ENCODE data around the gene MRFAP1.
"Not testable (repeated sequence)": the region's sequence is repeated elsewhere in the genome, so short reads cannot be mapped to it uniquely, and the experiment has no call there.

Gene MRFAP1

GRCh38 chr4:6643141-6643847, 2.8 kb downstream of the MRFAP1 start:
- ChIA-PET CTCF (interaction anchor here (1.3 kb wide), 1 partner anchor 16 kb away, joined by 3 read pairs; no protein-coding TSS in a partner anchor), POLR2A (interaction anchor here (1.0 to 1.3 kb wide), 2 partner anchors 15 to 31 kb away, joined by 3 to 4 read pairs; a partner anchor contains a TSS)
- no peak for DNase-seq (ENCODE audit: extremely low spot score)
- TF ChIP-seq CTCF (IDR thresholded peaks at IDR 0.05; ENCODE audit: control extremely low read depth, extremely low read depth, low read depth, missing control alignments) = no peak

DNA sequence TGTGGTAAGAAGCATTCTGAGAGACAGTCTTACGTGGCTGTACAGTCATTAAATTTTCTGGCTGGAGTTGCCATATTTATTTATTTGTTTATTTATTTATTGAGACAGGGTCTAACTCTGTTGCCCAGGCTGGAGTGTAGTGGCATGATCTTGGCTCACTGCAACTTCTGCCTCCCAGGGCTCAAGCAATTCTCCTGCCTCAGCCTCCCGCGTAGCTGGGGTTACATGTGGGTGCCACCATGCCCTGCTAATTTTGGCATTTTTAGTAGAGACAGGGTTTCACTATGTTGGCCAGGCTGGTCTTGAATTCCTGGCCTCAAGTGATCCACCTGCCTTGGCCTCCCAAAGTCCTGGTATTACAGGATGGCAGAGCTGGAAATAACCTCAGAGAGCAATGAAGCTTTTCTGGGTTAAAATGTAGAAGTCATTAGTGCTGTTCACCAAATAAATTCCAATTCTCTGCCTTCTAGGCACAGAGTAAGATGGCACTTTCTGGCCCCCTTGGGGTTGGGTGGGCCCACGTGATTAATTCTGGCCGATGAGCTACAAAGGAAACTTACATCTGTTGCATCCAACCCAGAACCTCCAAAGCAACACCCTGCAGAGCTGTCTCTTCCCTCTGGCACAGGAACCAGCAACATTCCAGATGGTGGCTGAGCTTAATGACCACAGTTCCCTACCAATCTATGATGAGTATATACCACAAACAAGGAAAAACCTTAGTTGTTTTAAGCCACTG, 4.5 kb downstream of the MRFAP1 start:
- CTCF ChIA-PET = interaction anchor here (0.8 kb wide), 1 partner anchor 9 kb away, joined by 3 read pairs; no protein-coding TSS in a partner anchor
- TF ChIP-seq CTCF (IDR thresholded peaks at IDR 0.05; ENCODE audit: control extremely low read depth, extremely low read depth, low read depth, missing control alignments) = no peak
- DNase-seq (ENCODE audit: extremely low spot score) = no peak
- POLR2A ChIA-PET = no interaction called here

DNA sequence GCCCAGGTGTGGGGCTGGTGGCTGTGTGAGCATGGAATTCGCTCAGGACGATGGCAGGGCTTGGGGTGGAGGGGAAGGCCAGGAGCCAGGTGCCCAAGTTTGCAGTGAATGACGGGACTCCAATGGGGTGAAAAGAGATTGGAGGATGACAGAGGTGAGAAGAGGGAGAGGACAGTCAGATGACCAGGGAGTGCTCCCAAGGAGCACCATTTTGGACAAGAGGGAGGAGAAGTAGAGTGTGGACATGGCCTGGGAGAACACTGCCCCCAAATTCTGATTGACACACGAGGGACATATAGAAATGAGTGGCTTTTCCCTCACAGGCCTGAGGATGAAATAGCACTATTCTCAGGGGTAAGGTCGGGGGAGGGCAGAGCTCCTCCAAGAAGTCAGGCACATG, 6.7 kb downstream of the MRFAP1 start:
- CTCF ChIA-PET = no interaction called here
- POLR2A ChIA-PET = interaction anchor here (1.0 kb wide), 1 partner anchor 26 kb away, joined by 6 read pairs; no protein-coding TSS in a partner anchor
- no peak for TF ChIP-seq CTCF (IDR thresholded peaks at IDR 0.05; ENCODE audit: control extremely low read depth, extremely low read depth, low read depth, missing control alignments)
- no peak for DNase-seq (ENCODE audit: extremely low spot score)

GRCh38 chr4:6647582-6648230, 7.2 kb downstream of the MRFAP1 start:
- ChIA-PET POLR2A (interaction anchor here (1.0 kb wide), 1 partner anchor 26 kb away, joined by 6 read pairs; no protein-coding TSS in a partner anchor), CTCF (no interaction called here)
- no peak for TF ChIP-seq CTCF (IDR thresholded peaks at IDR 0.05; ENCODE audit: control extremely low read depth, extremely low read depth, low read depth, missing control alignments)
- DNase-seq (ENCODE audit: extremely low spot score) = no peak

DNA sequence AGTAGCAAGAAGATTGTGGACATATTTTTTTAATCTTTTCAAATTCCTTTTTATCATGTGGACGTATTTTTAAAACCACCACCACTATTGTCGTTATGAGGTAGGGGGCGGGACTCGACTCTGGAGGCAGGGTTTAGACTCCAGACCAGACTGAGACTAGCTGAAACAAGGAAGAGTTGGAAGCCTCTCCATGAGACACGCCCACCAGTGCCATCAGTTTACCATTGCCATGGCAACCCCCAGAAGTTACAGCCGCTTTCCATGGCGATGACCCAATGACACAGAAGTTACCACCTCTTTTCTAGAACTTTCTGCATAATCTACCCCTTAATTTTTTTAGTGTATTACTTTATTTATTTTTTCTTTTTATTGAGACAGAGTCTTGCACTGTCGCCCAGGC, 8.7 kb downstream of the MRFAP1 start:
- POLR2A ChIA-PET = no interaction called here
- no peak for DNase-seq (ENCODE audit: extremely low spot score)
- TF ChIP-seq CTCF (IDR thresholded peaks at IDR 0.05; ENCODE audit: control extremely low read depth, extremely low read depth, low read depth, missing control alignments) = no peak
- CTCF ChIA-PET = no interaction called here

DNA sequence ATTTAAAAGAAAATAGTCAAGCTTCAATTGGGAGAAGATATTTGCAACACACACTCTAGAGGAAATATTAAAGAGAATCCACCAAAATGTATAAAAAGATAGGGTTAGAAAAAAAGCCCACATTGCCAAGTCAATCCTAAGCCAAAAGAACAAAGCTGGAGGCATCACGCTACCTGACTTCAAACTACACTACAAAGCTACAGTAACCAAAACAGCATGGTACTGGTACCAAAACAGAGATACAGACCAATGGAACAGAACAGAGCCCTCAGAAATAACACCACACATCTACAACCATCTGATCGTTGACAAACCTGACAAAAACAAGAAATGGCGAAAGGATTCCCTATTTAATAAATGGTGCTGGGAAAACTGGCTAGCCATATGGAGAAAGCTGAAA, 13.7 kb downstream of the MRFAP1 start:
- POLR2A ChIA-PET; DNase-seq (ENCODE audit: extremely low spot score): not testable (repeated sequence)
- CTCF ChIA-PET = interaction anchor here (1.0 to 1.3 kb wide), 4 partner anchors 8 to 66 kb away, joined by 3 to 4 read pairs (median 4); no protein-coding TSS in a partner anchor

DNA sequence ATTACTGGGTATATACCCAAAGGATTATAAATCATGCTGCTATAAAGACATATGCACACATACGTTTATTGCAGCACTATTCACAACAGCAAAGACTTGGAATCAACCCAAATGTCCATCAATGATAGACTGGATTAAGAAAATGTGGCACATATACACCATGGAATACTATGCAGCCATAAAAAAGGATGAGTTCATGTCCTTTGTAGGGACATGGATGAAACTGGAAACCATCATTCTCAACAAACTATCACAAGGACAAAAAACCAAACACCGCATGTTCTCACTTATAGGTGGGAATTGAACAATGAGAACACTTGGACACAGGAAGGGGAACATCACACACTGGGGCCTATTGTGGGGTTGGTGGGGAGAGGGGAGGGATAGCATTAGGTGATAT, 14.8 kb downstream of the MRFAP1 start:
- POLR2A ChIA-PET = not testable (repeated sequence)
- CTCF ChIA-PET = interaction anchor here (1.0 kb wide), 1 partner anchor 218 kb away, joined by 3 read pairs; no protein-coding TSS in a partner anchor

More for the DNA sequence above, 14.8 kb downstream of the MRFAP1 start:
- DNase-seq (ENCODE audit: extremely low spot score) = not testable (repeated sequence)

Measured in GM10248 (cell line).